GM11168 (cell line): ENCODE measurements around the gene RUVBL2.

Source experiments
- in situ Hi-C: fragments of 300-500 bp; cut with MboI; formaldehyde crosslinking; loops from one replicate; pipeline ENCODE4 v1.12.0; 2022; ENCODE audit warnings: low sequenced_read_pairs; ENCODE audit not compliant: unreplicated experiment

RUVBL2 gene

DNA sequence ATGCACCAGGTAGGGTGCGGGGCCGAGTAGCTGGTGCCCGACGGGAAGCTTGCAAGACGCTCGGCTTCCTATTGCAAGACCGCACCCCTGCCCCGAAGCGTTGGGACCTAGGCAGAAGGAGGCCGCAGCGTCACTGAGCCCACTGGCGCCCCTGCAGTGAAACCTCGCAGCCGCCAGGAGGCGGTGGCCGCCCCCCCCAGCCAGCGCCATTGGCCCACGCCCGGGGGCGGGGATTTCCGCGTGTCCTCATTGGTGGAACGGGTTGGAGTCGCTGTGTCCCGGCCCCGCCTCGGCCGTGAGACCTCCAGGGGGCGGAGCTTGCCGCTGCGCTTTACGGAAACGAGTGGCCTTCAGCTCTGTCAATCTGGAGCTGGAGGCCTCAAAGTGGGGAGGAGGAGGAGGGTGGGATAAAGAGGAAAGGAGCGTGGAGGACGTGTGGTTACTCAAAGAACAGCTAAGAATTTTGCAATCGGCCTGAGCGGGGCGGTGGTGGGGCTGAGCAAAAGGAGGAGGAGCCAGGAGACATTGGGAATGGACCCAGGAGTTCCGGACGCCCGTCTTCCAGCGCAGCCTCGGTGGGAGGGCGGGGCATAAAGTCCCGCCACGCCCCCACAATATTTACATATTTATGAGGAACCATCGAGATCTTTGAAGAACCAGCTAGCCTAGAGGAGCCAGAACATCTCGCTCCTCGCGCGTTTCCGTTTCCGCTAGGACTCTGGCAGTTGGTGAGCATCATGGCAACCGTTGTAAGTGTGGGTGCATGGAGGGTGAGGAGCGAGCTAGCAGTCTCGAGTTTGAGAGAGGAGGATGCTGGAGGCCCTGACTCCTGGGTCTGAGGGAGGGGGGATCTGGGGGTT lies at the start of gene RUVBL2, which contains the start of gene GYS1:
Gene RUVBL2, plus strand, starts transcription at position 713 of the 860 bp plus-strand sequence. Its CDS starts 25 bp downstream, at position 738.
Gene GYS1, minus strand, starts transcription at position 135 of the 860 bp plus-strand sequence. CDS start 197 bp downstream, outside the sequence.
- in situ Hi-C loops, result no loop called here

DNA sequence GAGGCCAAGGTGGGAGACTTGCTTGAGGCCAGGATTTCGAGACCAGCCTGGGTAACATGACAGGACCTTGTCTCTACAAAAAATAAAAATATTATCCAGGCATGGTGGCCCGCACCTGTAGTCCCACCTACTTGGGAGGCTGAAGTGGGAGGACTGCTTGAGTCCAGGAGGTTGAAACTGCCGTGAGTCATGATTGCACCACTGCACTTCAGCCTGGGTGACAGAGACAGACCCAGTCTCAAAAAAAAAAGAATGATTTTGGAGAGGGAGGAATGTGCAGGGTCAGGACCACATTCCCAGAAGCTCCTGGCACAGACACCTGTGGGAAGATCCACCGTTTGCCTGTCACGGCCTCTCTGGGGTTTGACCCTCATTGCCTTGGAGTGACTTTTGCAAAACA lies 48.3 kb upstream of the RUVBL2 start:
- in situ Hi-C loops, result no loop called here

DNA sequence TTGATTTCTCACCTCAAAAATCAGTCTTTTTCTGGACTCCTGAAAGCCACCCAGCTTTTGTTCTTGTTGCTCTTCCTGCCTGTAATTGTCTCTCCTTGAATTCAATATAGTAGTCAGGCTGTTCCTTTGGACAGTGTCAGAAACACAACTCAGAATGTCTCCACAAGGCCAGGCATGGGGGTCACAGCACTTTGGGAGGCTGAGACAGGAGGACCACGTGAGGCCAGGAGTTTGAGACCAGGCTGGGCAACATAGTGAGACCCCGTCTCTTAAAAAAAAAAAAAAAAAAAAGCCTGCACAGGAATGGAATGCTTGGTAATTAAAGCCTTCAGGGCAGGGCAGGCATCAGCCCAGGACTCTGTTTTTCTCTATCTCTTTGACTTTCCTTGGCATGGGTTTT lies 47.9 kb upstream of the RUVBL2 start:
- in situ Hi-C loops, result no loop called here

DNA sequence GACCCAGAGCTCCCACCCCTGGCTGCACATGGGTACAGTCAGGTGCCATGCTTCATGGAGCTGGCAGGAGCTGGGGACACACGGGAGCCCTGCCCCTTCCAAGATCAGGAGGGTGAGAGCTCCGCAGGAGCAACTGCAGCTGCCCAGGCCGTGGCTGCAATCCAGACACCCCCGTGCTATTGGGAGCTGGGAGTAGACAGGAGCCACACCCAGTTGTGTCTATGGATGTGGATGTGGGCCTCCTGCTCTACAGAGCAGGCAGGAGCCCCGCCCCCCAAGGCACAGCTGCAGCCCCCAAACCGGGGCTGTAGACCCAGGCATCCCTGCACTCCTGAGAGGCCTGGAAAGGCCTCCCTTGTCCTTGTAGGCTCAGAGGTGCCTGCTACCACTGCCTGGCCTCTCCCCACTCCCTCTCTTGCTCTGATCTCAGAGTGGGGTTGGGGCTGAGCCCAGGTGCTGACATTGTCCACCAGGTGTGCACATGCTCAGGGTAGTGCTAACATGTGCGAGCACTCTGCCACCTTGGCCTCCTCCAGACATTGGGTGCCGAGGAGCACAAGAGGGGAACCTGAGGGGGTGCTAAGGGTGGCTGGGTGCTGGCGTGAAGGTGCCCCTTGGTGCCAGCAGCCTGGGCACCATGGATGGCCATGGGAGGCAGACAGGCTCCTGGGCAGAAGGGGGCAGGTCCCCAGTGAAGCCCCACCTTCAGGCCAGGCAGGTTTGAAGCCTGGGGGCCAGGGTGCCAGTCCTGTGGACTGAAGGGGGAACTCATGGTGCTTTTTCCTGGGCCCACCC lies 47.0 kb upstream of the RUVBL2 start:
- in situ Hi-C loops, result no loop called here

DNA sequence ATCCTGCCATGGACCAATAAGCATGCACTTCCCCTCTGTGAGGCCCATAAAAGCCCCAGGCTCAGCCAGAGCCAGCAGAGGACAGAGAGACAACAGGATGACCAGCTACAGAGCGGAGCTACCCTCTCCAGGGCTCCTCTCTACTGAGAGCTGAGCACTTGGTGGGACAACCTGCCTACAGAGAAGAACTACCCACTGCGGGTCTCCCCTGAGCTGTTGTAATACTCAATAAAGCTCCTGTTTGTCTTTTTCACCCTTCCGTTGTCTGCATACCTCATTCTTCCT lies 46.5 kb upstream of the RUVBL2 start:
- in situ Hi-C loops, result no loop called here

DNA sequence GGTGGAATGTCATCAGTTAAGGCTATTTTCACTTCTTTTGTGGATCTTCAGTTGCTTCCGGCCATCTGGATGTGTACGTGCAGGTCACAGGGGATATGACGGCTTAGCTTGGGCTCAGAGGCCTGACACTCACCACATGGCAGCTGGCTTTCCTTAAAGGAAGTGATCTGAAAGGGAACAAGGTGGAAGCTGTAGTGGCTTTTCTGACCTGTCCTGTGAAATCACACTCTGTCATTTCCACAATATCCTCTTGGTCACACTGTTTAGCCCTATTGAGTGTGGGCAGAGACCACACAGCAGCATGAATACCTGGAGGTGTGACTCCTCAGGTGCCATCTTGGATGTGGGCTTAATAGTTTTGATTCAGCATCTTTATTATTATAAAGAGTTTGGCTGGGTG lies 43.5 kb upstream of the RUVBL2 start:
- in situ Hi-C loops, result no loop called here

DNA sequence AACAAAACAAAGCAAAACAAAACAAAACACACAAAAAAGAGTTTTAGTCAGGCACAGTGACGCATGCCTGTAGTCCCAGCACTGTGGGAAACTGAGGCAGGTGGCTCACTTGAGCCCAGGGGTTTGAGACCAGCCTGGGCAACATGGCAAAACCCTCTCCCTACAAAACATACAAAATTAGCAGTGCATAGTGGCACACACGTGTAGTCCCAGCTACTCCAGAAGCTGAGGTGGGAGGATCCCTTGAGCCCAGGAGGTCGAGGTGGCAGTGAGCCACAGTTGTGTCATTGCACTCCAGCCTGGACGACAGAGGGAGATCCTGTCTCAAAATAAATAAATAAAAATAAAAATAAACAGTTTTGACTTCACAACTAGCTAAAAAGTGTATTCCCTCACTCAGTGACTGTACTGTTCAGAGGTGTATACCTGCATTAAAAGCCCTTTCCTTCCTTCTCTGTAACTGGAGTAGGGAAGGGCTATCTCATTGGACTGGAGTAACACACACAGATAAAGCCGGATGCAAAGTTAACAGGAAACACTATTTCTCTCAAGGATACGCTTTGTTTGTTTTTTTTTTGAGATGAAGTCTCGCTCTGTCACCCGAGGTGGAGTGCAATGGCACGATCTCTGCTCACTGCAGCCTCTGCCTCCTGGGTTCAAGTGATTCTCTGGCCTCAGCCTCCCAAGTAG lies 42.7 kb upstream of the RUVBL2 start:
- in situ Hi-C loops, result no loop called here

DNA sequence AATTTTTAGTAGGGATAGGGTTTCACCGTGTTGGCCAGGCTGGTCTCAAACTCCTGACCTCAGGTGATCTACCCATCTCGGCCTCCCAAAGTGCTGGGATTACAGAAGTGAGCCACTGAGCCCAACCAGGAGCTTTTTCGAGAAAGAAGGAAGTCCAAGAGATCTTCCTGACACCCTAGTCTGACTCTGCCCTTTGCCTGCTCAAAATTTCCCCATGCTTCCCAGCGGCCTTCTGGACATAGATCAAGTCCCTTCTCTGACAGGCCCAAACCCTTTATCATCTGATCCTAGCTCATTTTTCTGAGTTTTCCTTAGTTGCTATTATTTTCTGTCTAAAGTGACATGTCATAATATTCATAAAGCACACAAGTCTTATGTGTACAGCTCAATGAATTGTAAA lies 40.5 kb upstream of the RUVBL2 start:
- in situ Hi-C loops, result no loop called here

DNA sequence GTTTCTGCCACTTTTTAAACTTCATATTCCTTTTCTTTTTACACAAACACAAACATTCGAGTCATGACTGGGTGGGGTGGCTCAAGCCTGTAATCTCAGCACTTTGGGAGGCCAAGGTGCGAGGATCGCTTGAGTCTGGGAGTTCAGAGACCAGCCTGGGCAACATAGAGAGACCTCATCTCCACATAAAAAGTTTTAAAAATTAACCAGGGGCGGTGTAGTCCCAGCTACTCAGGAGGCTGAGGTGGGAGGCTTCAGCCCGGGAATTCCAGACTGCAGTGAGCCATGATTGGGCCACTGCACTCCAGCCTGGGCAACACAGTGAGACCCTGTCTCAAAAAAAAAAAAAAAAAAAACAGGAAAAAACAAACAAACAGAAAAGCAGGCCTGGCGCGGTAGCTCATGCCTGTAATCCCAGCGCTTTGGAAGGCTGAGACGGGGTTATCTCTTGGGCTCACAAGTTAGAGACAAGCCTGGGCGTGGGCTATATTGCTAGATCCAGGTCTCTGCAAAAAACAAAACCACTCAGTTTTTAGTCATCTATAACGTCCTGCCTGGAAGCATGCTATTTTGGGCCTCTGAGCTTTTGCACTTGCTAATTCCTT lies 39.6 kb upstream of the RUVBL2 start:
- in situ Hi-C loops, result no loop called here

DNA sequence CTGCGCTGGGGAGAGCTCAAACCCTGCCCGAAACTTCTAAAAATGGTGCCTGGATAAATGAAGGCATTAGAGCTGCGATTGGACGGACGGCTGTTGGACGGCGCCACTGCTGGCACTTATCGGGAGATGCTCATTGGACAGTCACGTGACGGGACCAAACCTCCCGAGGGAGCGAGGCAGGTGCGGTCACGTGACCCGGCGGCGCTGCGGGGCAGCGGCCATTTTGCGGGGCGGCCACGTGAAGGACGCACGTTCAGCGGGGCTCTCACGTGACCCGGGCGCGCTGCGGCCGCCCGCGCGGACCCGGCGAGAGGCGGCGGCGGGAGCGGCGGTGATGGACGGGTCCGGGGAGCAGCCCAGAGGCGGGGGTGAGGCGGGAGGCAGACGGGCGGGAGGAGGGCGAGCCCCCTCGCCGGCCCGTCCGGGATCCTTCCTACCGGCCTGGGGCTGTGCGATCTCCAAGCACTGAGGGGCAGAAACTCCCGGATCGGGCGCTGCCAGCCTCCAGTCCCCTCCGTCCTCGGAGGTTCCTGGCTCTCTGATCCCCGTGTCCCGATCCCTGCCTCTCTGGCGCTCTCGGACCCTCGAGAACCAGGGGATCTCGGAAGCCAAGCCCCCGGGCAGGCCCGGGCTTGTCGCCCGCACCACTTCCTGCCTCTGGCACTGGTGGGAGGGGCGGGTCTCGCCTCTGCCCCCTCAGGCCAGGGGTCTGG lies 38.9 kb upstream of the RUVBL2 start, which contains the start of gene BAX:
Gene BAX, plus strand, starts transcription at position 281 of the 713 bp plus-strand sequence. Its CDS starts 54 bp downstream, at position 335.
- in situ Hi-C loops, result no loop called here

DNA sequence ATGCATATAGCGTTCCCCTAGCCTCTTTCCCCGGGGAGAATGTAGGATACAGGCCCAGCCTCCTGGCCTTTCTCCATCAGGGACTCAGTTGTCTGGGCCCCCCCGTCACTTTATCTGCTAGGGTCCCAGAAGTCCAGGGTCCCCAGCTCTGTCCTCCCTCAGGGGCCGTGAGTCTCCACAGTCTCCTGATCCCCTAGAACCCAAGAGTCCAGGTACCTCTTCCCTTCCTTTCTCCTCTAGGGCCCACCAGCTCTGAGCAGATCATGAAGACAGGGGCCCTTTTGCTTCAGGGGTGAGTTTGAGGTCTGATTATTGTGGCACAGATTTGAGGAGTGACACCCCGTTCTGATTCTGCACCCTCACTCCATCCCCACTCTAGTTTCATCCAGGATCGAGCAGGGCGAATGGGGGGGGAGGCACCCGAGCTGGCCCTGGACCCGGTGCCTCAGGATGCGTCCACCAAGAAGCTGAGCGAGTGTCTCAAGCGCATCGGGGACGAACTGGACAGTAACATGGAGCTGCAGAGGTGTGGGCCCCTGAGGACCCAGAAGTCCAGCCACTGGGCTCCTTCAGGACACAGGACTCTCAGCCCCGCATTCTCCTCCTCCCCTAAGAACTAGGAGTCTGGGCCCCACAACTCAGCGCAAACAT lies 38.3 kb upstream of the RUVBL2 start:
- in situ Hi-C loops, result no loop called here

DNA sequence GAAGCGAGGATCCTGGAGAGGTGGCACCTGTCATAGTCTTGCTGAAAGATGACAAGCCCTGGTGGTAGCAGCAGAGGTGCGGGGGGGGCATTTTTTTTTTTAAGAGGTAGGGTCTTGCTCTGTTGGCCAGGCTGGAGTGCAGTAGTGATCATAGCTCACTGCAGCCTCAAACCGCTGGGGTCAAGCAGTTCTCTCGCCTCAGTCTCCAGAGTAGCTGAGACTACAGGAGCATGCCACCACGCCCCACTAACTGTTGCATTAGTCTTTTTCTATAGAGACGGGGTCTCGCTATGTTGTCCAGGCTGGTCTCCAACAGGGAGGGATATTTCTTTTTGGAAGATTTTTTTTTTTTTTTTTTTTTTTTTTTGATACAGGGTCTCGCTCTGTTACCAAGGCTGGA lies 35.7 kb upstream of the RUVBL2 start:
- in situ Hi-C loops, result no loop called here

DNA sequence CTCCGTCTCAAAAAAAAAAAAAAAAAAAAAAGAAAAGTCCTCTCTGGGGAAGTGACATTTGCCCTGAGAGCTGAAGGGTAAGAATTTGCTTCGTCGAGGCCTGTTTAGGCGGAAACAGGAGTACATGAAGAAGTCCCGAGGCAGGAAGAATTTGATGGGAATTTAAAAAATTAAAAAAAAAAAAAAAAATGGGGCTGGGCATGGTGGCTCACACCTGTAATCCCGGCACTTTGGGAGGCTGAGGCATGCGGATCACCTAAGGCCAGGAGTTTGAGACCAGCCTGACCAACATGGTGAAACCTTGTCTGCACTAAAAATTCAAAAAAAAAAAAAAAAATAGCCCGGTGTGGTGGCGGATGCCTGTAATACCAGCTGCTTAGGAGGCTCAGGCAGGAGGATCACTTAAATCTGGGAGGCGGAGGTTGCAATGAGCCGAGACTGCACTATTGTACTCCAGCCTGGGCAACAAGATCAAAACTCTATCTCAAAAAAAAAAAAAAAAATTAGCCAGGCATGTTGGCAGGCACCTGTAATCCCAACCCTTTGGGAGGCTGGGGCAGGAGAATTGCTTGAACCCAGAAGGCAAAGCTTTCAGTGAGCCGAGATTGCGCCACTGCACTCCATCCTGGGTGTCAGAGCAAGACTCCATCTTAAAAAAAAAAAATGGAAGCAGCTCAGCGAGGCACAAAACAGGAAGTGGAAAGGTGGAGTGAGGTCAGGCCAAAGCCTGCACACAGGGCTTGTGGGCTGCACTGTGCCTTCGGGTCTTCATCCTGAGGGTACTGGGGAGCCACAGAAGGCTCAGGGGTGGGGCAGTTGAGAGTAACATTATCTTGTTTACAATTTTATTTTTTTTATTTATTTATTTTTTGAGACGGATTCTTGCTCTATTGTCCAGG lies 34.1 kb upstream of the RUVBL2 start:
- in situ Hi-C loops, result loop anchor here (10.0 kb wide), 1 partner anchor 165 kb away; no protein-coding TSS in a partner anchor

DNA sequence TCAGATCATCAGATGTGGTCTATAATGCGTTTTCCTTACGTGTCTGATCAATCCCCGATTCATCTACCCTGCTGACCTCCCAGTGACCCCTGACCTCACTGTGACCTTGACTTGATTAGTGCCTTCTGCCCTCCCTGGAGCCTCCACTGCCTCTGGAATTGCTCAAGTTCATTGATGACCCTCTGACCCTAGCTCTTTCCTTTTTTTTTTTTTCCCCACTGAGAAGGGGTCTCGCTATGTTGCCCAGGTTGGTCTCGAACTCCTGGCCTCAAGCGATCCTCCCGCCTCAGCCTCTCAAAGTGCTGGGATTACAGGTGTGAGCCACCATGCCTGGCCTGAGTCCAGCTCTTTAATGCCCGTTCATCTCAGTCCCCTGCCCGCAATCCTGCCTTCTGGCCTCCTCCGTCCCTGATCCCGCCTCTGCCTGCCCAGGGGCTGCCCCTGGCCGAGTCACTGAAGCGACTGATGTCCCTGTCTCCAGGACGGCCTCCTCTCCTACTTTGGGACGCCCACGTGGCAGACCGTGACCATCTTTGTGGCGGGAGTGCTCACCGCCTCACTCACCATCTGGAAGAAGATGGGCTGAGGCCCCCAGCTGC lies 32.5 kb upstream of the RUVBL2 start:
- in situ Hi-C loops, result loop anchor here (10.0 kb wide), 1 partner anchor 166 kb away; no protein-coding TSS in a partner anchor

DNA sequence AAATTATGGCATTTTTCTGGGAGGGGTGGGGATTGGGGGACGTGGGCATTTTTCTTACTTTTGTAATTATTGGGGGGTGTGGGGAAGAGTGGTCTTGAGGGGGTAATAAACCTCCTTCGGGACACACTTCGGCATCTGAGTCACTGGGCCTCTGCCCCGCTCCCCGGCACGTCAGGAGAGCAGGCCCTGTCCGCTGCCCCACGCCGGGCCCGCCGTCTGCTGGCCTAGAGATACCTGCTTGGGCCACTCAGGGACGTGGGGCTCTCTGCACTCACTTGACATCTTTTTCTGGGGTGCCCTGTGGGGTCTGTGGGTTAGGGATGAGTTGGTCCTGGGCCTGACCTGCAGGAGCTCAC lies 32.0 kb upstream of the RUVBL2 start:
- in situ Hi-C loops, result loop anchor here (10.0 kb wide), 1 partner anchor 167 kb away; no protein-coding TSS in a partner anchor

DNA sequence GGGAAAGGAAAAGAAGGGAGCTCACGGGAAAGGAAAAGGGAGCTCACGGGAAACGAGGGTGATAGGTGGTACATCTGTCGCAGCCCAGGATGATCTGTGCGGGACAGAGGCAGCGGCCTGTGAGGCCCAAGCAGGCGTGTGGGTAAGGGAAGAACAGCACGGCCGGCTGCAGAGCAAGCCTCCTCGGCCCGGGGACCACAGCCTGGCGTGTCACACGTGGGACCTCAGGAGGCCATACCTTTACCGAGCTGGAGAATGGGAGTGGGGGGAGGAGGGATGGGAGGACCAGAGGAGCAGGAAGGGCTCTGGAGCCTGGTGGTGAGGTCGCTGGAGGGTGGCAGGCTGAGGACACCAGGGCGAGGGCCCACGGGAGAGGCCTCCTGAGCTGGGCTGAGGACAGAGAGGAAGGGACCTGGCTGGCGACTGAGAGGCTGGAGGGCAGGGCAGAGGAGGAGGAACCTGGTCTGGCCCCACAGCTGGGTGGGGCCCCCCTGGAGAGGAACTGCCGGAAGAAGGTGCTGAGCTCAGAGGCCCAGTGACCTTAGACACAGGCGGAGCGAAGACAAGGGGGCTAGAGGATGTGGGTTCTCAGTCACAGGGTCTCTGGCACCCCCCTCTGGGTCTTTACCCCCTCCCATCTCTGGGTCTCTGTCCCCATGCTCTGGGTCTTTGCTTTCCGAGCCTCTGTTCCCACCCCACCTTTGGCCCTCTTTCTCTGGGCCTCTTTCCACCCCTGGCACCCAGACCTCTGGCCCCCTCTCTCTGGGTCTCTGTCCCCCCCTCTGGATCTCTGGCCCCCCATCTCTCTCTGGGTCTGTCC lies 31.4 kb upstream of the RUVBL2 start:
- in situ Hi-C loops, result loop anchor here (10.0 kb wide), 1 partner anchor 167 kb away; no protein-coding TSS in a partner anchor

DNA sequence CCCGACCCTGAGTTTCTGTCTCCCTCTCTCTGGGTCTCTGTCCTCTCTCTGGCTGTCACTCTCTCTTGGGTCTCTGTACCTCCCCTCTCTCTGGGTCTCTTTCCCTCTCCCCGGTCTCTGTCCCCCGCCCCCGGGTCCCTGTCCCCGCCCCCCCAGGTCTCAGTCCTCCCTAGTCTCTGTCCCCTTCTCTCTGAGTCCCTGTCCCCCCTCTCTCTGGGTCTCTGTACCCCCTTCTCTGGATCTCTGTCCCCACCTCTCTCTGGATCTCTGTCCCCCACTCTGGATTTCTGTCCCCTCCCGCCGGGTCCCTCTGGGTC lies 30.9 kb upstream of the RUVBL2 start:
- in situ Hi-C loops, result loop anchor here (10.0 kb wide), 1 partner anchor 168 kb away; no protein-coding TSS in a partner anchor
